Vagina (tissue), 2 donors: ENCODE measurements around the gene NGFR. TPM values are rescaled to one million over a fixed set of nuclear protein-coding genes. Genes with fewer than 3 reads are reported as not detected.

ENCODE experiments used
- DNase-seq, 2 donors: peaks; one replicate each; pipeline ENCODE4 v3.0.0-alpha.2; 2017; ENCODE audit errors: extremely low spot score in 2 of 2
- H3K27ac ChIP-seq: fragments of 200-600 bp; sonication (generic); one replicate; pipeline ENCODE4 v1.5.1; 2019
- H3K27me3 ChIP-seq: fragments of 200-600 bp; sonication (generic); one replicate; pipeline ENCODE4 v1.5.1; 2019
- H3K36me3 ChIP-seq, 2 donors: fragments of 200-600 bp; sonication (generic); one replicate each; pipeline ENCODE4 v1.5.1; 2017 to 2019
- H3K4me1 ChIP-seq: fragments of 200-600 bp; sonication (generic); one replicate; pipeline ENCODE4 v1.5.1; 2019
- H3K4me3 ChIP-seq, 2 donors: fragments of 200-600 bp; sonication (generic); 1 replicate in 1 of 2; 2 replicates in 1 of 2; pipeline ENCODE4 v1.5.1; 2016 to 2019
- H3K9me3 ChIP-seq: fragments of 200-600 bp; sonication (generic); one replicate; pipeline ENCODE4 v1.5.1; 2019
- CTCF ChIP-seq, 3 experiments: fragments of 450-650 bp in 2 of 3; fragments of 200-600 bp in 1 of 3; sonication (generic) in 1 of 3; IDR thresholded peaks; one replicate each; pipeline ENCODE4 v1.5.1; 2017 to 2019; ENCODE audit warnings: antibody characterized with exemption in 3 of 3, mild to moderate bottlenecking in 2 of 3, moderate library complexity in 2 of 3
- POLR2A ChIP-seq, 2 donors: fragments of 450-650 bp; IDR thresholded peaks; one replicate each; pipeline ENCODE4 v1.6.1; 2017; ENCODE audit warnings: antibody characterized with exemption in 2 of 2, mild to moderate bottlenecking in 2 of 2, moderate library complexity in 2 of 2
- POLR2AphosphoS5 ChIP-seq, 2 donors: sonication (generic); formaldehyde crosslinking; IDR thresholded peaks; one replicate each; pipeline ENCODE4 v1.9.0; 2017; ENCODE audit warnings: antibody characterized with exemption in 2 of 2, mild to moderate bottlenecking in 2 of 2, low read depth in 1 of 2; ENCODE audit not compliant: insufficient read depth in 1 of 2
- intact Hi-C: fragments of 100-400 bp; cut with DNase I; formaldehyde crosslinking; loops from one replicate; pipeline ENCODE4 v1.15.1; 2023
- total RNA-seq: library from RNA; depleted of rRNA; stranded (reverse); fragments of >200 nt; gene quantifications from one replicate; pipeline ENCODE4 v1.2.3, GENCODE V29; 2016

NGFR gene
- total RNA-seq, 1 donor from 2014 or later, result 41.7 TPM

- TF ChIP-seq POLR2A (IDR thresholded peaks at IDR 0.05), result no peak
- no peak for TF ChIP-seq CTCF (IDR thresholded peaks at IDR 0.05)
- H3K4me3 ChIP-seq, result no peak overlapping the region
- no peak for DNase-seq
- H3K36me3 ChIP-seq, result no peaks in the 10 kb centered on the region
- intact Hi-C loops, result no loop called here
- no peaks in the 10 kb centered on the region for H3K9me3 ChIP-seq
- no peak overlapping the region for H3K27ac ChIP-seq
- H3K27me3 ChIP-seq, result no peaks in the 10 kb centered on the region
- H3K4me1 ChIP-seq, result no peaks in the 10 kb centered on the region
Measured at GRCh38 chr17:49530118-49530517, 35.0 kb downstream of the NGFR start.

GRCh38 chr17:49543860-49544259 is 48.8 kb downstream of the NGFR start:
- DNase-seq, result no peak
- Histone ChIP-seq H3K9me3 (no peaks in the 10 kb centered on the region), H3K36me3 (no peaks in the 10 kb centered on the region), H3K4me3 (no peak overlapping the region), H3K27me3 (no peaks in the 10 kb centered on the region), H3K4me1 (peaks cover 5% of the 10 kb centered on the region), H3K27ac (no peak overlapping the region)
- intact Hi-C loops, result no loop called here
- TF ChIP-seq CTCF (IDR thresholded peaks at IDR 0.05), result no peak
- TF ChIP-seq POLR2A (IDR thresholded peaks at IDR 0.05), result no peak
- no peak for TF ChIP-seq POLR2AphosphoS5 (IDR thresholded peaks at IDR 0.05; ENCODE audit: insufficient read depth in 1 of 2, low read depth in 1 of 2)

GRCh38 chr17:49545007-49545660 is 50.0 kb downstream of the NGFR start:
- TF ChIP-seq POLR2AphosphoS5 (IDR thresholded peaks at IDR 0.05; ENCODE audit: insufficient read depth in 1 of 2, low read depth in 1 of 2) (no peak), POLR2A (IDR thresholded peaks at IDR 0.05) (no peak), CTCF (IDR thresholded peaks at IDR 0.05) (no peak)
- intact Hi-C loops, result loop anchor here (5.0 kb wide), 1 partner anchor 108 kb away; no protein-coding TSS in a partner anchor
- no peak overlapping the region for H3K4me3 ChIP-seq
- no peaks in the 10 kb centered on the region for H3K27me3 ChIP-seq
- no peaks in the 10 kb centered on the region for H3K36me3 ChIP-seq
- H3K4me1 ChIP-seq, result peaks cover 5% of the 10 kb centered on the region
- no peaks in the 10 kb centered on the region for H3K9me3 ChIP-seq
- no peak overlapping the region for H3K27ac ChIP-seq
- no peak for DNase-seq

- intact Hi-C loops, result loop anchor here (5.0 kb wide), 1 partner anchor 109 kb away; no protein-coding TSS in a partner anchor
- H3K4me3 ChIP-seq, result no peak overlapping the region
- peaks cover 5% of the 10 kb centered on the region for H3K4me1 ChIP-seq
- H3K27me3 ChIP-seq, result no peaks in the 10 kb centered on the region
- TF ChIP-seq POLR2AphosphoS5 (IDR thresholded peaks at IDR 0.05; ENCODE audit: insufficient read depth in 1 of 2, low read depth in 1 of 2), result no peak
- no peak for TF ChIP-seq CTCF (IDR thresholded peaks at IDR 0.05)
- no peak for TF ChIP-seq POLR2A (IDR thresholded peaks at IDR 0.05)
- no peaks in the 10 kb centered on the region for H3K36me3 ChIP-seq
- no peaks in the 10 kb centered on the region for H3K9me3 ChIP-seq
- DNase-seq, result no peak
- no peak overlapping the region for H3K27ac ChIP-seq
Measured at GRCh38 chr17:49545806-49546545, 50.9 kb downstream of the NGFR start.
